HepG2 (cell line): ENCODE data around the gene SLC35E4. TPM values are rescaled to one million over a fixed set of nuclear protein-coding genes. Genes with fewer than 3 reads are reported as not detected.
A peak's percentile ranks its signal among the peaks of the same experiment; 100 is the strongest.

Experiments
- ARHGAP35 ChIP-seq: sonication (generic); formaldehyde crosslinking; IDR thresholded peaks from 2 replicates; pipeline ENCODE4 v1.9.0; 2022; ENCODE audit warnings: mild to moderate bottlenecking, inconsistent platforms, moderate library complexity, missing genetic modification reagents, borderline replicate concordance
- BORCS8-MEF2B ChIP-seq: sonication (generic); formaldehyde crosslinking; IDR thresholded peaks from 2 replicates; pipeline ENCODE4 v1.8.0; 2022; ENCODE audit warnings: mild to moderate bottlenecking, missing genetic modification reagents
- BRD4 ChIP-seq: sonication (generic); formaldehyde crosslinking; IDR thresholded peaks from 2 replicates; pipeline ENCODE4 v1.4.0; 2020; ENCODE audit warnings: missing genetic modification reagents
- GLI4 ChIP-seq: sonication (generic); formaldehyde crosslinking; IDR thresholded peaks from 2 replicates; pipeline ENCODE4 v1.5.1; 2020; ENCODE audit warnings: missing genetic modification reagents, mild to moderate bottlenecking, moderate library complexity, borderline replicate concordance
- MEIS1 ChIP-seq: sonication (generic); formaldehyde crosslinking; IDR thresholded peaks from 2 replicates; pipeline ENCODE4 v1.9.0; 2021; ENCODE audit warnings: mild to moderate bottlenecking, missing genetic modification reagents, moderate library complexity, borderline replicate concordance
- MIER3 ChIP-seq: IDR thresholded peaks from 2 replicates; pipeline ENCODE4 v1.6.1; 2016; ENCODE audit warnings: missing compliant biosample characterization, borderline replicate concordance
- NFKB2 ChIP-seq: sonication (generic); formaldehyde crosslinking; IDR thresholded peaks from 2 replicates; pipeline ENCODE4 v1.4.0; 2020; ENCODE audit warnings: missing genetic modification reagents, borderline replicate concordance
- NR1H2 ChIP-seq: sonication (generic); formaldehyde crosslinking; IDR thresholded peaks from 2 replicates; pipeline ENCODE4 v1.8.1; 2022; ENCODE audit warnings: low read depth, missing genetic modification reagents, borderline replicate concordance
- PHF8 ChIP-seq: sonication (generic); formaldehyde crosslinking; IDR thresholded peaks from 2 replicates; pipeline ENCODE4 v1.5.0; 2020; ENCODE audit warnings: missing genetic modification reagents
- SMARCC2 ChIP-seq: fragments of 450-650 bp; IDR thresholded peaks from 2 replicates; pipeline ENCODE4 v1.6.1; 2017; ENCODE audit warnings: antibody characterized with exemption, mild to moderate bottlenecking
- TEF ChIP-seq: sonication (generic); formaldehyde crosslinking; IDR thresholded peaks from 2 replicates; pipeline ENCODE4 v1.5.0; 2020; ENCODE audit warnings: missing genetic modification reagents
- ZBTB20 ChIP-seq: sonication (generic); formaldehyde crosslinking; IDR thresholded peaks from 2 replicates; pipeline ENCODE4 v1.8.1; 2023; ENCODE audit warnings: missing genetic modification reagents, low read depth, mild to moderate bottlenecking, borderline replicate concordance
- ZNF225 ChIP-seq: sonication (generic); formaldehyde crosslinking; IDR thresholded peaks from 2 replicates; pipeline ENCODE4 v1.4.0; 2020; ENCODE audit warnings: mild to moderate bottlenecking, missing genetic modification reagents
- ZNF501 ChIP-seq: sonication (generic); formaldehyde crosslinking; IDR thresholded peaks from 2 replicates; pipeline ENCODE4 v1.5.1; 2020; ENCODE audit warnings: mild to moderate bottlenecking, moderate library complexity, missing genetic modification reagents
- ZNF563 ChIP-seq: sonication (generic); formaldehyde crosslinking; IDR thresholded peaks from 2 replicates; pipeline ENCODE4 v1.8.0; 2022; ENCODE audit warnings: mild to moderate bottlenecking, moderate library complexity, missing genetic modification reagents
- ZNF629 ChIP-seq: sonication (generic); formaldehyde crosslinking; conservative IDR thresholded peaks from 2 replicates; pipeline ENCODE4 v1.5.0; 2020; ENCODE audit warnings: missing genetic modification reagents
- ZNF687 ChIP-seq: sonication (generic); formaldehyde crosslinking; IDR thresholded peaks from 2 replicates; pipeline ENCODE4 v1.5.1; 2020; ENCODE audit warnings: mild to moderate bottlenecking, missing genetic modification reagents, moderate library complexity
- ZNF720 ChIP-seq: sonication (generic); formaldehyde crosslinking; IDR thresholded peaks from 2 replicates; pipeline ENCODE4 v1.4.0; 2020; ENCODE audit warnings: missing genetic modification reagents
- polyA plus RNA-seq, 8 experiments: library from polyadenylated mRNA; depleted of rRNA in 3 of 8; stranded (reverse) in 7 of 8; unstranded in 1 of 8; fragments of >200 nt; fragmentation: Illumina TruSeq in 4 of 8; extraction: Trizol in 4 of 8; gene quantifications; 2 replicates each; pipeline versions ENCODE4 v1.2.1 to v1.2.3, GENCODE V29; 2011 to 2016; ENCODE audit warnings: low read depth in 4 of 8, missing spikeins in 1 of 8, mixed read lengths in 1 of 8; ENCODE audit not compliant: insufficient read depth in 1 of 8
- total RNA-seq, 5 experiments: library from RNA; depleted of rRNA; stranded (reverse); fragments of >200 nt; fragmentation: Illumina TruSeq; extraction: Trizol; gene quantifications; 2 replicates each; pipeline ENCODE4 v1.2.3, GENCODE V29; 2016; ENCODE audit warnings: low read depth in 1 of 5
- TF ChIP-seq, protein P1 (sequence below): IDR thresholded peaks from 2 replicates; pipeline ENCODE4 v1.6.1; 2016; ENCODE audit warnings: missing compliant biosample characterization, missing genetic modification reagents, borderline replicate concordance
- TF ChIP-seq, protein P2 (sequence below): IDR thresholded peaks from 2 replicates; pipeline ENCODE4 v1.6.1; 2016
- TF ChIP-seq, protein P3 (sequence below): sonication (generic); formaldehyde crosslinking; IDR thresholded peaks from 2 replicates; pipeline ENCODE4 v1.4.0; 2020; ENCODE audit warnings: missing genetic modification reagents, borderline replicate concordance

The SLC35E4 gene
- total and polyA plus RNA-seq, 2 of the 13 experiments (the other 11 are each of a cell fraction or from before 2014, with no cell fraction given): 0.07 to 0.15 TPM

DNA sequence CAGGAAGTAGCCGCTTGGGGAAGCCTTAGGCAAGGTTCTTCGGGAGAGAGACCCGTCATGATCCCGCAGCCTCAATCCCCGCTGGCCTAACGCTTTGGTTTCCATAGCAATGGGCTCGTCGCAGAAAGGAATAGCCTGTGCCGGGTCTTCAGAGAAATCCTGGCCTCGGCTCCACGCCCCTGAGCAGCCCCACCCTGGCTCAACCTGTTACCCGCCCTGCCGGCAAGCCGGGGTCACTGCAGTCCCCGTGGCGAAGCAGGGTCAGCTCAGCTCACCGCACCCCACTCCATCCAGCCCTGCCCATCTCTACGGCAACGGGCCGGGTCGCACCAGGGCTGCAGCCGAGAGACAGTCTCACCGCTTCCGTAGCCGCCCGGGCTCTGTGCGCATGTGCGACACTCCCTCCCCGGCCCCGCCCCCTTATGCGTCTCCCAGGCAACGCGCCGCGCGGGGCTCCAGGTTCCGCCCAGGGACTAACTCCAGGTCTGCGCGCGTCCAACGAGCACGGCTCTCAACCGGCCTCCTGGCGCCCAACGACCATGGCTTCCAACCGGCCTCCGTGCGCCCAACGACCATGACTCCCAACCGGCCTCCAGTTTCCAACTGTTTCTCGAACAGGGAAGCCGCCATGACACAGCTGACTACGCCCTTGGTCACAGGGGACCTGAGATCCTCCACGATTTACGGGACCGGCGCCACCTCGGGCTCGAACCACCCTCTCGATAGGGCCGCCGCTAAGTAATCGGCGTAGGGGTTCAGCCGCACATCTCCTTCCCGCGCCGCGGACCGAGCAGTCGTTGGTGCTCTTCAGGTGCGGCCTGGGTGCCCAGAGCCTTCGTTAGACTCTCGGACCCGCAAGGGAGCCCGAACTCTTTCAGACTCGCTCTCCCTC is 32.2 kb downstream of the SLC35E4 start, which contains the start of gene DUSP18 (continued):
- TF ChIP-seq ARHGAP35 (CRISPR knock-in tag): no peak
- TF ChIP-seq BORCS8-MEF2B: no peak
- peak; percentile 83 for TF ChIP-seq ZNF687
- no peak for TF ChIP-seq NR1H2
- TF ChIP-seq MEIS1 (CRISPR knock-in tag): no peak
- TF ChIP-seq SMARCC2: no peak
- no peak for TF ChIP-seq ZNF720
- TF ChIP-seq GLI4 (CRISPR knock-in tag): 0 out of 2 replicates have a peak, but pooled peaks have one; percentile 8
- TF ChIP-seq TEF (CRISPR knock-in tag): no peak
- no peak for TF ChIP-seq ZNF629 (CRISPR knock-in tag)
- no peak for TF ChIP-seq MIER3 (CRISPR knock-in tag)
- TF ChIP-seq ZNF563 (CRISPR knock-in tag): no peak
- TF ChIP-seq, protein P1, sequence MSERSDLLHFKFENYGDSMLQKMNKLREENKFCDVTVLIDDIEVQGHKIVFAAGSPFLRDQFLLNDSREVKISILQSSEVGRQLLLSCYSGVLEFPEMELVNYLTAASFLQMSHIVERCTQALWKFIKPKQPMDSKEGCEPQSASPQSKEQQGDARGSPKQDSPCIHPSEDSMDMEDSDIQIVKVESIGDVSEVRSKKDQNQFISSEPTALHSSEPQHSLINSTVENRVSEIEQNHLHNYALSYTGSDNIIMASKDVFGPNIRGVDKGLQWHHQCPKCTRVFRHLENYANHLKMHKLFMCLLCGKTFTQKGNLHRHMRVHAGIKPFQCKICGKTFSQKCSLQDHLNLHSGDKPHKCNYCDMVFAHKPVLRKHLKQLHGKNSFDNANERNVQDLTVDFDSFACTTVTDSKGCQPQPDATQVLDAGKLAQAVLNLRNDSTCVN (CRISPR knock-in tag): no peak
- no peak for TF ChIP-seq BRD4 (CRISPR knock-in tag)
- TF ChIP-seq NFKB2 (CRISPR knock-in tag): peak; percentile 38; the same call in 1 of the 2 replicates
- peak; percentile 56; the same call in 1 of the 2 replicates for TF ChIP-seq ZNF501 (CRISPR knock-in tag)
- TF ChIP-seq, protein P2, sequence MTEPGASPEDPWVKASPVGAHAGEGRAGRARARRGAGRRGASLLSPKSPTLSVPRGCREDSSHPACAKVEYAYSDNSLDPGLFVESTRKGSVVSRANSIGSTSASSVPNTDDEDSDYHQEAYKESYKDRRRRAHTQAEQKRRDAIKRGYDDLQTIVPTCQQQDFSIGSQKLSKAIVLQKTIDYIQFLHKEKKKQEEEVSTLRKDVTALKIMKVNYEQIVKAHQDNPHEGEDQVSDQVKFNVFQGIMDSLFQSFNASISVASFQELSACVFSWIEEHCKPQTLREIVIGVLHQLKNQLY (CRISPR knock-in tag): no peak
- TF ChIP-seq PHF8 (CRISPR knock-in tag): 0 out of 2 replicates have a peak, but pooled peaks have one; percentile 30
- TF ChIP-seq ZNF225: peak; percentile 26; the same call in 1 of the 2 replicates
- TF ChIP-seq, protein P3, sequence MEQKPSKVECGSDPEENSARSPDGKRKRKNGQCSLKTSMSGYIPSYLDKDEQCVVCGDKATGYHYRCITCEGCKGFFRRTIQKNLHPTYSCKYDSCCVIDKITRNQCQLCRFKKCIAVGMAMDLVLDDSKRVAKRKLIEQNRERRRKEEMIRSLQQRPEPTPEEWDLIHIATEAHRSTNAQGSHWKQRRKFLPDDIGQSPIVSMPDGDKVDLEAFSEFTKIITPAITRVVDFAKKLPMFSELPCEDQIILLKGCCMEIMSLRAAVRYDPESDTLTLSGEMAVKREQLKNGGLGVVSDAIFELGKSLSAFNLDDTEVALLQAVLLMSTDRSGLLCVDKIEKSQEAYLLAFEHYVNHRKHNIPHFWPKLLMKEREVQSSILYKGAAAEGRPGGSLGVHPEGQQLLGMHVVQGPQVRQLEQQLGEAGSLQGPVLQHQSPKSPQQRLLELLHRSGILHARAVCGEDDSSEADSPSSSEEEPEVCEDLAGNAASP (CRISPR knock-in tag): peak; percentile 48; the same call in 1 of the 2 replicates
- TF ChIP-seq ZBTB20 (CRISPR knock-in tag): no peak; the same call in 1 of the 2 replicates
